SK-N-DZ (cell line): ENCODE measurements around the gene SPATA20.

Source experiments
- DNase-seq: peaks from one replicate; pipeline ENCODE4 v3.0.0-alpha.2; 2015; ENCODE audit warnings: low spot score

SPATA20 gene

GRCh38 chr17:50598487-50598886 lies 51.5 kb downstream of the SPATA20 start:
- DNase-seq: no peak

DNA sequence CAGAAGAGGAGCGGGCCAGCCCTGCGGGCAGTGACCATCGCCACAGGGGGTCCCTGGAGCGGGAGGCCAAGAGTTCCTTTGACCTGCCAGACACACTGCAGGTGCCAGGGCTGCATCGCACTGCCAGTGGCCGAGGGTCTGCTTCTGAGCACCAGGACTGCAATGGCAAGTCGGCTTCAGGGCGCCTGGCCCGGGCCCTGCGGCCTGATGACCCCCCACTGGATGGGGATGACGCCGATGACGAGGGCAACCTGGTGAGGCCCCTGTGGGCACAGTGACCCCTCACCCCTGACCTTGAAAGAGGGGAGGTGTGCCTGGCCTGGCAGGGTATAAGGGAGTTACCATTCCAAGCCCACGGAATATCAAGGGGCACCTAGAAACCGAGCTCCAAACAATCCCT lies 52.6 kb downstream of the SPATA20 start:
- no peak for DNase-seq

- DNase-seq: no peak
Measured at GRCh38 chr17:50601823-50602375, 54.9 kb downstream of the SPATA20 start.

DNA sequence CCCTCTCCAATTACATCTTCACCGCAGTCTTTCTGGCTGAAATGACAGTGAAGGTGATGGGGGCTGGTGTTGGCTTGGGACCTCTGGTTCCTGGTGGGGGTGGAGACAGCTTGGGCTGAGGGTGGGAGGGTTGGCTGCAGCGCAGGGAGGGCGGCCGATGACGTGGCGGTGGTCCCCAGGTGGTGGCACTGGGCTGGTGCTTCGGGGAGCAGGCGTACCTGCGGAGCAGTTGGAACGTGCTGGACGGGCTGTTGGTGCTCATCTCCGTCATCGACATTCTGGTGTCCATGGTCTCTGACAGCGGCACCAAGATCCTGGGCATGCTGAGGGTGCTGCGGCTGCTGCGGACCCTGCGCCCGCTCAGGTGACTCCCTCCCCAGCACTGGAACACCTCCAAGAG lies 55.9 kb downstream of the SPATA20 start:
- DNase-seq: no peak

- peak; percentile 52 for DNase-seq
Measured at GRCh38 chr17:50603340-50603739, 56.4 kb downstream of the SPATA20 start.

- DNase-seq: no peak
Measured at GRCh38 chr17:50604513-50604912, 57.5 kb downstream of the SPATA20 start.

- no peak for DNase-seq
Measured at GRCh38 chr17:50605429-50605828, 58.5 kb downstream of the SPATA20 start.
